Mucosa of stomach (tissue), 1 donor: ENCODE measurements around the gene DIS3L2.

ENCODE experiments used
- H3K27me3 ChIP-seq: one replicate; pipeline ENCODE4 v1.7.0; 2013; ENCODE audit warnings: mild to moderate bottlenecking, low read length; ENCODE audit not compliant: control insufficient read depth, insufficient read depth
- H3K36me3 ChIP-seq: one replicate; pipeline ENCODE4 v1.7.0; 2013; ENCODE audit warnings: low read length; ENCODE audit not compliant: control insufficient read depth, insufficient read depth
- H3K4me1 ChIP-seq: one replicate; pipeline ENCODE4 v1.7.0; 2013; ENCODE audit warnings: mild to moderate bottlenecking, low read length; ENCODE audit not compliant: control insufficient read depth, insufficient read depth
- H3K4me3 ChIP-seq: one replicate; pipeline ENCODE4 v1.7.0; 2013; ENCODE audit warnings: low read length
- H3K9ac ChIP-seq: one replicate; pipeline ENCODE4 v1.7.0; 2013; ENCODE audit warnings: mild to moderate bottlenecking, low read length, moderate library complexity
- H3K9me3 ChIP-seq: one replicate; pipeline ENCODE4 v1.7.0; 2013; ENCODE audit warnings: mild to moderate bottlenecking, low read length, moderate library complexity; ENCODE audit not compliant: control insufficient read depth
- donor health status: Pancreatic carcinoma.

The DIS3L2 gene

GRCh38 chr2:232286001-232286868 lies 324.7 kb downstream of the DIS3L2 start:
- no peaks in the 10 kb centered on the region for H3K4me1 ChIP-seq
- H3K36me3 ChIP-seq, result peaks cover 5% of the 10 kb centered on the region
- H3K27me3 ChIP-seq, result no peaks in the 10 kb centered on the region
- no peak overlapping the region for H3K4me3 ChIP-seq
- no peak overlapping the region for H3K9ac ChIP-seq
- H3K9me3 ChIP-seq, result no peaks in the 10 kb centered on the region

- Histone ChIP-seq H3K9me3 (no peaks in the 10 kb centered on the region), H3K27me3 (no peaks in the 10 kb centered on the region), H3K4me1 (no peaks in the 10 kb centered on the region), H3K36me3 (peaks cover 5% of the 10 kb centered on the region), H3K4me3 (no peak overlapping the region), H3K9ac (no peak overlapping the region)
These were observed 325.8 kb downstream of the DIS3L2 start for GRCh38 chr2:232287316-232287715.

GRCh38 chr2:232288489-232289030 lies 327.0 kb downstream of the DIS3L2 start:
- Histone ChIP-seq H3K4me3 (no peak overlapping the region), H3K9ac (no peak overlapping the region), H3K27me3 (no peaks in the 10 kb centered on the region)

GRCh38 chr2:232290668-232291067 lies 329.2 kb downstream of the DIS3L2 start:
- H3K9me3 ChIP-seq, result no peaks in the 10 kb centered on the region
- no peak overlapping the region for H3K9ac ChIP-seq
- H3K4me1 ChIP-seq, result no peaks in the 10 kb centered on the region
- H3K4me3 ChIP-seq, result no peak overlapping the region
- H3K36me3 ChIP-seq, result no peaks in the 10 kb centered on the region
- H3K27me3 ChIP-seq, result no peaks in the 10 kb centered on the region

More at GRCh38 chr2:232288489-232289030, 327.0 kb downstream of the DIS3L2 start:
- Histone ChIP-seq H3K36me3 (peaks cover 5% of the 10 kb centered on the region), H3K4me1 (no peaks in the 10 kb centered on the region), H3K9me3 (no peaks in the 10 kb centered on the region)

GRCh38 chr2:232291343-232291742 lies 329.8 kb downstream of the DIS3L2 start:
- H3K4me3 ChIP-seq, result no peak overlapping the region
- H3K36me3 ChIP-seq, result no peaks in the 10 kb centered on the region
- H3K9me3 ChIP-seq, result no peaks in the 10 kb centered on the region
- H3K9ac ChIP-seq, result no peak overlapping the region
- H3K27me3 ChIP-seq, result no peaks in the 10 kb centered on the region
- no peaks in the 10 kb centered on the region for H3K4me1 ChIP-seq

GRCh38 chr2:232292395-232293154 lies 331.1 kb downstream of the DIS3L2 start:
- Histone ChIP-seq H3K9me3 (no peaks in the 10 kb centered on the region), H3K36me3 (no peaks in the 10 kb centered on the region), H3K4me1 (no peaks in the 10 kb centered on the region), H3K9ac (no peak overlapping the region), H3K27me3 (no peaks in the 10 kb centered on the region), H3K4me3 (no peak overlapping the region)

- Histone ChIP-seq H3K36me3 (no peaks in the 10 kb centered on the region), H3K4me3 (no peak overlapping the region), H3K9me3 (no peaks in the 10 kb centered on the region), H3K9ac (no peak overlapping the region), H3K27me3 (no peaks in the 10 kb centered on the region), H3K4me1 (no peaks in the 10 kb centered on the region)
These were observed 331.7 kb downstream of the DIS3L2 start for GRCh38 chr2:232293191-232293590.

GRCh38 chr2:232295971-232296370 lies 334.5 kb downstream of the DIS3L2 start:
- H3K36me3 ChIP-seq, result no peaks in the 10 kb centered on the region
- no peaks in the 10 kb centered on the region for H3K9me3 ChIP-seq
- H3K4me3 ChIP-seq, result no peak overlapping the region
- H3K4me1 ChIP-seq, result peaks cover 9% of the 10 kb centered on the region
- H3K9ac ChIP-seq, result no peak overlapping the region
- no peaks in the 10 kb centered on the region for H3K27me3 ChIP-seq

- Histone ChIP-seq H3K9ac (no peak overlapping the region), H3K4me3 (no peak overlapping the region), H3K27me3 (no peaks in the 10 kb centered on the region), H3K9me3 (no peaks in the 10 kb centered on the region), H3K4me1 (peaks cover 14% of the 10 kb centered on the region), H3K36me3 (no peaks in the 10 kb centered on the region)
These were observed 335.4 kb downstream of the DIS3L2 start for GRCh38 chr2:232296776-232297525.

- Histone ChIP-seq H3K36me3 (no peaks in the 10 kb centered on the region), H3K4me3 (no peak overlapping the region), H3K27me3 (no peaks in the 10 kb centered on the region), H3K9ac (no peak overlapping the region), H3K9me3 (no peaks in the 10 kb centered on the region), H3K4me1 (peaks cover 14% of the 10 kb centered on the region)
These were observed 337.6 kb downstream of the DIS3L2 start for GRCh38 chr2:232299084-232299483.

- no peaks in the 10 kb centered on the region for H3K36me3 ChIP-seq
- H3K27me3 ChIP-seq, result no peaks in the 10 kb centered on the region
These were observed 338.6 kb downstream of the DIS3L2 start for GRCh38 chr2:232299927-232300674.

More at GRCh38 chr2:232299927-232300674, 338.6 kb downstream of the DIS3L2 start:
- no peak overlapping the region for H3K4me3 ChIP-seq
- no peak overlapping the region for H3K9ac ChIP-seq
- no peaks in the 10 kb centered on the region for H3K9me3 ChIP-seq
- H3K4me1 ChIP-seq, result peaks cover 14% of the 10 kb centered on the region
